CD4-positive, alpha-beta T cell (primary cell): ENCODE data around the gene MAP3K21. TPM values are rescaled to one million over a fixed set of nuclear protein-coding genes. Genes with fewer than 3 reads are reported as not detected.

Experiments
- ATAC-seq: fragments of 200-7000 bp; cut with Tn5 transposase; one replicate; pipeline ENCODE4 v1.10.0; 2022; ENCODE audit warnings: mild to moderate bottlenecking; ENCODE audit not compliant: poor library complexity
- CTCF ChIA-PET: fragments of 350-600 bp; sonication (Branson Sonifier 250); formaldehyde crosslinking; loops from one replicate; lab custom pipeline; 2021; ENCODE audit warnings: antibody characterized with exemption, inconsistent platforms; lab: Charles Lee
- POLR2A ChIA-PET: fragments of 350-600 bp; sonication (Branson Sonifier 250); formaldehyde crosslinking; loops from one replicate; lab custom pipeline; 2021; ENCODE audit warnings: antibody characterized with exemption, inconsistent platforms; lab: Charles Lee
- DNase-seq, 14 experiments: peaks; one replicate each; pipeline ENCODE4 v3.0.0-alpha.2; 2013 to 2020; ENCODE audit warnings: mixed read lengths in 2 of 14
- H3K27ac ChIP-seq, 2 donors: one replicate each; pipeline versions ENCODE4 v1.5.1 to v1.7.0; 2013; ENCODE audit warnings: low read length in 2 of 2, low read depth in 1 of 2, mild to moderate bottlenecking in 1 of 2
- H3K27me3 ChIP-seq, 2 experiments: 1 replicate in 1 of 2; 2 replicates in 1 of 2; pipeline versions ENCODE4 v1.6.1 to v1.7.0; 2013; ENCODE audit warnings: low read length in 2 of 2, control low read depth in 1 of 2, mild to moderate bottlenecking in 1 of 2, moderate library complexity in 1 of 2; ENCODE audit not compliant: insufficient read depth in 2 of 2, control insufficient read depth in 1 of 2
- H3K36me3 ChIP-seq: one replicate; pipeline ENCODE4 v1.6.1; 2013; ENCODE audit warnings: low read length, control low read depth; ENCODE audit not compliant: insufficient read depth
- H3K4me1 ChIP-seq: one replicate; pipeline ENCODE4 v1.6.1; 2013; ENCODE audit warnings: low read length, control low read depth; ENCODE audit not compliant: insufficient read depth
- H3K4me3 ChIP-seq: one replicate; pipeline ENCODE4 v1.5.1; 2013; ENCODE audit warnings: mild to moderate bottlenecking, low read length, moderate library complexity
- H3K9me3 ChIP-seq, 2 experiments: 1 replicate in 1 of 2; 2 replicates in 1 of 2; pipeline versions ENCODE4 v1.6.1 to v1.7.0; 2013; ENCODE audit warnings: low read length in 2 of 2, mild to moderate bottlenecking in 2 of 2, control low read depth in 1 of 2, moderate library complexity in 1 of 2; ENCODE audit not compliant: control insufficient read depth in 1 of 2, insufficient read depth in 1 of 2
- H3K27ac Mint-ChIP-seq: one replicate; pipeline ENCODE4 v1.8.0; 2020; ENCODE audit warnings: mixed read lengths
- H3K27me3 Mint-ChIP-seq: one replicate; pipeline ENCODE4 v1.8.0; 2021; ENCODE audit warnings: mixed read lengths
- H3K36me3 Mint-ChIP-seq: one replicate; pipeline ENCODE4 v1.8.0; 2021; ENCODE audit warnings: low read depth, mixed read lengths
- H3K4me1 Mint-ChIP-seq: one replicate; pipeline ENCODE4 v1.8.0; 2021; ENCODE audit warnings: low read depth, mixed read lengths
- H3K4me3 Mint-ChIP-seq: one replicate; pipeline ENCODE4 v1.8.0; 2020; ENCODE audit warnings: mild to moderate bottlenecking, mixed read lengths
- H3K9me3 Mint-ChIP-seq: one replicate; pipeline ENCODE4 v1.8.0; 2020; ENCODE audit warnings: mixed read lengths
- CTCF ChIP-seq: fragments of 200-600 bp; IDR thresholded peaks from one replicate; pipeline ENCODE4 v1.8.0; 2022; ENCODE audit warnings: antibody characterized with exemption, mild to moderate bottlenecking
- intact Hi-C, 2 experiments: fragments of 100-400 bp; cut with DNase I in 1 of 2; cut with micrococcal nuclease in 1 of 2; formaldehyde crosslinking; loops; one replicate each; pipeline versions ENCODE4 v1.15.1 to v1.9.0; 2023 to 2025; cut with DNase I, micrococcal nuclease
- total RNA-seq, 174 experiments: library from RNA in 2 of 174; stranded (reverse) in 2 of 174; gene quantifications; one replicate each; pipeline ENCODE4 v1.2.3 and lab custom pipeline; 2021 to 2026

The MAP3K21 gene
- total RNA-seq, 2 experiments from 2014 or later, result 0.95 to 0.99 TPM

DNA sequence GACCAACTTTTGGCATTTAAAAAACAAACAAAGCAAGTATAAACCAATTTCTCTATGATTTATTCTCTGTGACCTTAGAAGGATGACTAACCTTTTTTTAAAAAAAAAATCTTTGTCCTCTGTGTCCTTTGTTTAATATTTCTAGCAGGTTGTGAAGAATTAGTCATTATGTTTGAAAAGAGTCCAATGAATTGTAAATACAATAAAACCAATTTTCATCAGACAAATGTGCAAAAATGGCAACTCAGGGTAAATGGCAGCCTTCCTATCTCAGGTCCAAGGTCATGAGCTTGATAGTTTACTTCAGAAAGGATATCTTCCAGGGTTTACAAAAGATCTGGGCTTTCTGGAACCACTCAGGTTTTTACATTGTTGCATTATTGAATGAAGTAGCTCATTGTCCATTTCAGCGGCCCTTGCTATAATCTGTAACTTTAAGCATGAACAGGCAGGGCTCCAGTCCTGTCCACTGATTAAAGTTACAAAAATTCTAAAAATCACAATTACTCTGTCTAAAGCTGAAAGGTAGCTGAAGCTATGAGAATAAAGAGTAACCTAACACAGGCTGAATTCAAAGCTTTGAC, 11.7 kb upstream of the MAP3K21 start:
- intact Hi-C loops, result no loop called here
- POLR2A ChIA-PET, result no interaction called here

DNA sequence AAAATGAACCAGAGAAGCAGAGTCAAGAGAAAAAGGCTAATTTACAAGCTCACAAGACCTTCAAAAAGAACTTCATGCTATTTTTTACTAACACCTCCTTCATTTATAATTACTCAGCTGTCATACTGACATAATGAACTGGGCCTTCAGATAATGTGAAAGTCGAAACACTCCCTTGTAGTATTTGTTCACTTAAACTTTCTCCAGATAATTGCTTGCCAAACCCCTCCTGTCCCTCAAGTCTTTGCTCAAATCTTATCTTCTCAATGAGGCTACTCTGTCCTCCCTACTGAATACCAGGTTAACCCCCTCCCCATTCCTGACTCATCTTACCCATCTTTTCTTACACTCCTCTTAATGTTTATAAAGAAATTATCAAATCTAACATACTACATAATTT, 11.1 kb upstream of the MAP3K21 start:
- Mint-ChIP-seq H3K4me1 (no peaks in the 10 kb centered on the region), H3K27me3 (peaks cover 8% of the 10 kb centered on the region), H3K27ac (no peak overlapping the region), H3K36me3 (no peaks in the 10 kb centered on the region), H3K4me3 (no peak overlapping the region), H3K9me3 (no peaks in the 10 kb centered on the region)
- Histone ChIP-seq H3K36me3 (no peaks in the 10 kb centered on the region), H3K4me3 (no peak overlapping the region), H3K9me3 (no peaks in the 10 kb centered on the region), H3K4me1 (no peaks in the 10 kb centered on the region), H3K27me3 (peaks cover 0 to 4% of the 10 kb centered on the region in 2 experiments), H3K27ac (no peak overlapping the region)
- ChIA-PET POLR2A (no interaction called here), CTCF (interaction anchor here (0.8 kb wide), 1 partner anchor 12 kb away, joined by 5 read pairs; no protein-coding TSS in a partner anchor)
- no peak for DNase-seq
- no peak for ATAC-seq
- no peak for TF ChIP-seq CTCF
- intact Hi-C loops, result no loop called here

More for the DNA sequence above, 11.7 kb upstream of the MAP3K21 start:
- no peaks in the 10 kb centered on the region for H3K9me3 Mint-ChIP-seq
- no peaks in the 10 kb centered on the region for H3K4me1 Mint-ChIP-seq
- no peak for DNase-seq
- CTCF ChIA-PET, result interaction anchor here (0.8 kb wide), 1 partner anchor 11 kb away, joined by 5 read pairs; no protein-coding TSS in a partner anchor
- H3K4me3 Mint-ChIP-seq, result no peak overlapping the region
- H3K36me3 Mint-ChIP-seq, result no peaks in the 10 kb centered on the region
- no peak overlapping the region for H3K27ac Mint-ChIP-seq
- Histone ChIP-seq H3K27me3 (peaks cover 0 to 4% of the 10 kb centered on the region in 2 experiments), H3K4me1 (no peaks in the 10 kb centered on the region), H3K27ac (no peak overlapping the region), H3K4me3 (no peak overlapping the region), H3K36me3 (no peaks in the 10 kb centered on the region), H3K9me3 (no peaks in the 10 kb centered on the region)
- no peak for TF ChIP-seq CTCF
- ATAC-seq, result no peak
- H3K27me3 Mint-ChIP-seq, result peaks cover 8% of the 10 kb centered on the region

GRCh38 chr1:233319272-233319671, 8.3 kb upstream of the MAP3K21 start:
- H3K36me3 Mint-ChIP-seq, result no peaks in the 10 kb centered on the region
- Histone ChIP-seq H3K27me3 (peaks cover 0 to 4% of the 10 kb centered on the region in 2 experiments), H3K9me3 (no peaks in the 10 kb centered on the region), H3K4me3 (no peak overlapping the region), H3K36me3 (no peaks in the 10 kb centered on the region), H3K4me1 (no peaks in the 10 kb centered on the region), H3K27ac (no peak overlapping the region)
- no peak overlapping the region for H3K4me3 Mint-ChIP-seq
- H3K27me3 Mint-ChIP-seq, result peaks cover 8% of the 10 kb centered on the region
- H3K4me1 Mint-ChIP-seq, result no peaks in the 10 kb centered on the region
- intact Hi-C loops, result no loop called here
- TF ChIP-seq CTCF, result no peak
- ATAC-seq (no peak), DNase-seq (no peak)
- POLR2A ChIA-PET, result interaction anchor here (0.6 kb wide), 1 partner anchor 108 kb away, joined by 3 read pairs; no protein-coding TSS in a partner anchor
- H3K9me3 Mint-ChIP-seq, result no peaks in the 10 kb centered on the region
- no peak overlapping the region for H3K27ac Mint-ChIP-seq
- CTCF ChIA-PET, result no interaction called here
